Stimulated activated CD8-positive, alpha-beta memory T cell treated with anti-CD3 and anti-CD28 coated beads, Interleukin-7, amount 100 ng/mL, for 1 hour (primary cell): ENCODE measurements around the gene ASCC1.

ENCODE experiments used
- DNase-seq, 2 donors: peaks; one replicate each; pipeline ENCODE4 v3.0.0-alpha.2; 2020; ENCODE audit warnings: low read depth in 2 of 2

ASCC1 gene

DNA sequence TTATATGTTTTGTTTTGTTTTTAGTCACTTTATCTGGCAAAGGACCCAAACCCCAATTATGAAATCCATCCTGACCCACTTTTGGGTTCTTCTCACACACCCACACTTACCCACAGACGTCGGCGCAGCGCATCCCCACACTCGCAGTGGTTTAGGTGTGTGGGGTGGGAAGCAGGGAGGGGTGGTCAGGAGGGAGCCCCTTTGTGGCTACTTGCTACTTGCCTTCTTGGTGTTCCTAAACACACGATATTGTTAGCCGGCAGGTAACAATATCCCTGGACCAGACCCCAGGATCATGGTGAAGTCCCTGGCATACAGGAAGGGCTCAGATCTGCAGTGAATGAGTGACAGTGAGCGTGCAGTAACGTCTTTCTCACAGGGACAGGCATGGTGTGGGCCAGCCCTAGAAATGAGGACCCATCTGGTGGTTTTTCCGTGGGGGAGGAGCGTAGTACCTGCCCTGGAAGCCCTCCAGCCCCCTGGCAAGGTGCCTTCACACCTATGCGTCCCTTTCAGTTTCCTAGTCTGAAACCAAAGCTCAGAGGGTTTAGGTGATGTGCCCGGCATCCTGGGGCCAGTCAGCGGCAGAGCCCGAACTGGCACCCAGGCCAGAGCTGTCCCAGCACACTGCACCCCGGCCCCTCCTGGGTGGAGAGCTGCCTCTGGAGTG, 132.2 kb downstream of the ASCC1 start:
- DNase-seq, result no peak

DNA sequence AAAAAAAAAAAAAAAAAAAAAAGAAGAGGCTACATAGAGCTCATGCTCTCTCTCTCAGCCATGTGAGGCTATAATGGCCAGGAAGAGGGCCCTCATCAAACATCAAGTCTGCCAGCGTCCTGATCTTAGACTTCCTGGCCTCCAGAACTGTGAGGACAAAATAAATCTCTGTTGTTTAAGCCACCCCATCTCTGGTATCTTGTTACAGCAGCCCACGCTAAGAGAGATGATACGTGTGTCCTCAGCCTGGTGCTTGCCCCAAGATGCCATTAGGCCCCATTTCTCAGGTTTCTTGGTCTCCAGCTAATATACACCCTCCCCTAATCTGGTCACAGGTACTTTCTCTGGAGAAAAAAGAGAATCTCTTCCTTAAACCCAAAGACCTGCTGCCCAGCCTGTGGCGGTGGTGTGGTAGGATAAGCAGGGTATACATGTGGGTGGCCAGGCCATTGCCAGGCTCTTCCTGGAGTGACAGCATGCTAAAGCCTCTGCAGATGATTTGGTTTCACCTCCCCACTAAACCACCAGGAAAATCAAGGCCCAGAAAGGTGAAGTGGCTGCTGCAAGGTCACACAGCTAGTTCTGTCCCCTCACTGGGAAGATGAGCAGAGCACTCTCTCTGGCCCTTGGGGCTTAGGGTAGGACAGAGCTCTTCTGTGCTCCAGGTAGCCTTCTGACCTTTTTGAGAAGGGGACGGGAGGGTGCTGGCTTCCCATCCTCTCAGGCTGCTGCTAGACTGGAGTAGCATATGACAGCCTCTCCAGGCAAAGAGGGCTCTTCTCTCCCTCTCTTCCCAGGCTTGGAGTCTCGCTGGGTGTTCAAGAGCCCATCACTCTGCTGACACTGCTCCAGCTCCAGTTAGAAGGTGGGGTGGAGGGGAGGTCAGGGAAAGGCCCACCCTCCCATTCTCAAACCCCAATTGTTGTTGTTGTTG, 133.0 kb downstream of the ASCC1 start:
- DNase-seq, result no peak

DNA sequence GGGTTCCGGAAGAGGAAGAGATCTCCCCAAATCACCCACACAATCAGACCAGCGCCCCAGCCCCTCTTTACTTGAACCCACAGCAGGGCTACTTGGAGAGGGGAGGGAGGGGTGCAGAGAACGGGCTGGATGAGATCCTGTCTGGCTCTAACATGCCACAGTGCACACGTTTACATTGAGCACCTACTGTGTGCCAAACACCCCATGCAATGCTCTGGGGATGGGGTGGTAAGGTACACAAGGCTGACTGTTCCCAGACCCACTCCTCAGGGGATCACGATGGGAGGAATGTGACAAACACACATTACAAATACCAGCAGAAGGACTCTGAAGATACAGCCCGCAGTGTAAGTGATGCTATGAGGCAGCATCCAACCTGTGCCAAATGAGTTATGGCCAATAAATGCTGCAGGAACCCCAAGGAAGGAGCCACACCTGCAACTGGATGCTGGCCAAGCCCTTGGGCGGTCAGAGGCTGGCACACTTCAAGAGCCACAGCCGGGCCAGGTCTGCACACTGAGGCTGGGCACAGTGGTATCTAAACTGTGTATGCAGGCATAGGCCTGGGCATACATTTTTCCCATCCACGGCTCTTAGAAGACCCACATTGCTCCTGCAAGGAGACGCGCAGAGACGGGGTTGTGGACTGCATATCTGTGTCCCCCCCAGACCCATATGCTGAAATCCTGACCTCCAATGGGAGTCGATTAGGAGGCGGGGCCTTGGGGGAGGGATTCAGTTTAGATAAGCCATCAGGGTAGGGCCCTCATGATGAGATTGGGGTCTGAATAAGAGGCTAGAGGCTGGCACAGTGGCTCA, 134.1 kb downstream of the ASCC1 start:
- no peak for DNase-seq

DNA sequence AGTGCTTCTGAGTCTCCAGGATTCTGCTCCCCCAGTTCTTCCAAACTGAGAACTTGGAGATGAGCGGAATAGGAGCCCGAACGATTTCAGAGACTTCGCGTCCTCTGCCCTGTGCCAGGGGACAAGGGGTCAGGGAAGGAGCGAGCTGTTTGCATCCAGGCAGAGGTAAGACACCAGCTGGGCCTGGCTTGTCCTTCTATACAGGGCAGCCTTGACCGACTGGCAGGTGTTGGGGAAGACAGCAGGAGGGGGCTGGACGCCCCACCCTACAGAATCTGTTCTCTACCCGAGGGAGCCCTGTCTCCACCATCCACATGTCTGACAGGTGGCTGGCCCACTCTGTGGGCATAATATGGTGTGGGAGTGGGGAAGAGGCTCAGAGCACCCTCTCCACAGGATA, 134.9 kb downstream of the ASCC1 start:
- no peak for DNase-seq

DNA sequence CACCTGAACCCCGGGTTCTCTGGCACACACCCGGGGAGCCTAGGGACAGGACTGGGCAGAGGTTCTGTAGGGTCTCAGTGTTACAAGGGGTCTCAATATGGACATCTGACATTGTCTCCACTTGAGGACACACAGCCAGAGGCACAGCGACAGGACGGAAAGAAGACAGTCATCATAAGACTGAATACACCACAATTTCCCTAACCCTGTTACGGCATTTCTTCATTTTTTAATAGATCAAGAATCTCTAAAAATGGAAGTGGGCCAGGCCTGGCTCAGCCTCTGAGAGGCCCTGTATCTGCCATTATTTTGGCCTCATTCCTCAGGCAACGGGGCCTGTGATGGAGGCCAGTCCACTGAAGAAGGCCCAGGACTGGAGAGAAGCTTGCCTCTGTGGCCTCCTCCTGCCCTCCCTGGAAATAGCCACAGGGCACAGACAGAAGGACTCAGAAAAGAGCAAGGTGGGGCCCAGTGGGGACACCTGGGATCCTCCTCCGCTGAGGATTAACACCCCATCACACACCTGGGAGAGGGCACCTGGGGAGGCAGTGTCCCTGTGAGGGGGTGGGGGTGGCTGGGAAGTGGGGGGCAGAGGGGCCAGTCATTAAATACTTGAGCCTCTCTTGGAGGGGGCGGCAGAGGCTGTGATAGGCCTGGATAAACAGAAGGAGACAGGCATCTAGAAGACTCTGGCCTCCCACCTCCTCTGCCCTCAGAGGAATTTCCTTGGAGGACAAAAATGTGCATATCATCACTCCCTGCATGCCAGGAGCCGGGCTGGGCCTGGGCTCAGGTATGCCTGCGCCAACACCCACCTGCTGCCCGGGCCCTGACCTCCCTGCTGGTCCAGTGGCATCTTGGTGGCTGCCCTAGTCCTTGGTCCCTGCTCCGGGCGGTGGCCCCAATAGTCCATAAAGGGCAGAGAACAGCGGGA, 135.8 kb downstream of the ASCC1 start:
- DNase-seq, result no peak

DNA sequence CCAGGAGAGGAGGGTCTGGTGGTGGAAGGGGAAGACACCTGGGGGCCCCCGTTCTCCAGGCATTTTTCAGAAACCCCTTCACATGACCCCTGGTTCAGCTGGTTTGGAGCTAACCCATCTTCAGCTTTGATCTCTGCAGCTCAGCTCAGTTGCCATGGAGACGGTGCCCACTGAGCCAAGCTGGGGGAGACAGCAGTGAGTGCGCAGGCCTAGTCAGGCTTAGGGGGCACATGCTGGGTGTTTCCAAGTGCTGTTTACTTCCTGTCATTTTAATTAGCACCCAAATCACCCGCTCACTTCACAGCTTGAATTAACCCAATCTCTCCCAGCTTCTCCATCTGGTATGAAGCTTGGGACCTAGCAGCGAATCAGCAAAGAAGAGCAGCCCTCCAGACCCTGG, 136.7 kb downstream of the ASCC1 start:
- peak; percentile 53 to 58 for DNase-seq

DNA sequence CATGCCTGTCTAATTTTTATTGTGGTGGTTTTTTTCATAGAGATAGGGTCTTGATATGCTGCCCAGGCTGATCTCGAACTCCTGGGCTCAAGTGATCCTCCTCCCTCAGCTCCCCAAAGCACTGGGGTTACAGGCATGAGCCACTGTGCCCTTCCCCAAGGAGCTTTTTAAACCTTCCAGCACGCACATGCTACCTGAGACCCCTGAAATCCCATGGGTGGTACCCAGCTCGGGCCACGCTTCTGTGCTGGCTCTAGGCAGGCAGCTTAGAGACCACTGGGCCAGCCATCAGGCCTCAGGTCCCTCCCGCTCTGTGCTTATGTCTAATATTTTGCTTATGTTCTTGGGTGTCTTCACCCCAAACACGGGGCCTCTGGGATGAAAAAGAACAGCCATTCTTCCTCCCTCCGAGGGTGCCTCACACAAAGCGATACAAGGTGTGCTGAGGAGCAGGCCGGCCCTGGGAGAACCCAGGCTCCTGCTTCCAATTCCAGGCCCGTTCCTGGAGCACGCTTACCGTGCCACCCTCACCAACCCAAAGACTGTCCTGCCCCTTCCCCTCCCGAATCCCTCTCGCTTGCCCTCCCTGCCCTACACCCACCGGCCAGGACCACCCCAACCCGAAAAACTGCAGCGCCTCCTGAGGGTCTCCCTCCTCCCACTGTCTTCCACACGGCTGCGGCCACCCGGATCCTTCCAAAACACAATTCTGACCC, 138.6 kb downstream of the ASCC1 start:
- DNase-seq, result no peak

DNA sequence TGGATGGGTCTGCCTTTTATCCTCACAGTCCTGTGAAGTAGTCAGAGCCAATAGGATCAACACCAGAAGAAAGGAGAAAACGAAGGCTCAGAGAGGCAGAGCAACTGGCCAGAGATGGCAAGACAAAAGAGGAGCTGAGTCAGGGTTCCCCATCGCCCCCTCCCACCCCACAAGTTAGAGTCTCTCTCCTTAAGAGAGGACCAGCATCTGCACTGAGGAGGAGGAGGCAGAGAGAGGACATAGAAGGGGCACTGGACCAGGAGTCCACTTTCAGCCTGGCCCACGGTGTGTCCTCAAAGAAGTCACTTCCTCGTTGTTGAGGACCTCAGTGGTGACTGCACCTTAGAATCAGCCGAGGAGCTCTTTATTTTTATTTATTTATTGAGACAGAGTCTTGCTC, 139.3 kb downstream of the ASCC1 start:
- no peak for DNase-seq

DNA sequence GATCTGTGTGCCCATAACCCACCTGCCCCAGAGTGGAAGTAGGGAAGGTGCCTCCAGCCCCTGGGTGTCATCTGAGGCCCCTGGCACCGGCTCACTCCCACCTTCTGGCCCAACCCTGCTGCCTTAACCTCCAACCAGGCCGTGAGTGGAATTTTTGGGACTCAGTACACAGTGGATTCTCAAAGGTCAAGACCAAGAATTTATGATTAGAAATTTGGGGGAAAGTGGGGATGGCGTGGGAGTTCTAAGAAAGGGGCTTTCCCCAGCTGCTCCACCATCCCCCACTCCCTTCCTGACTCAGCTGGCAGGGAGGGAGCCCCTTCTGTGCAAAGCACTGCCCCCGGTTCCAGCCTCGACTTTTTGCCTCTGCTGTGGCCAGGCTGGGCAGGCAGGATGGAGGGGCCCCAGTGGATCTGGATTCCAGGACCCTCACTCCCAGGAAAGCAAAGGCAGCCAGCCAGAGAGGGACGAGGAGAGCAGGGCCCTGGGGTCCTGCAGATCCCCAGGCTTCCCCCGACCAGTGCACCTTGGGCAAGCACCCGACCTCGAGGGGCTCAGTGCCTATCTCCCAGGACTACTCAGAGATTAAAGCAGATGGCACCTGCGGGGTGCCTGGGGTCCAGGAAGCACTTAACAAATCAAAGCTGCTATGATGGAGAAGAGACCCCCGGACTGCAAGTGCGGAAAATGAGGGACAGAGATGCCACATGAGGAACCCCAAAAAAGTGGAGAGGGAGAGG, 140.5 kb downstream of the ASCC1 start:
- no peak for DNase-seq

DNA sequence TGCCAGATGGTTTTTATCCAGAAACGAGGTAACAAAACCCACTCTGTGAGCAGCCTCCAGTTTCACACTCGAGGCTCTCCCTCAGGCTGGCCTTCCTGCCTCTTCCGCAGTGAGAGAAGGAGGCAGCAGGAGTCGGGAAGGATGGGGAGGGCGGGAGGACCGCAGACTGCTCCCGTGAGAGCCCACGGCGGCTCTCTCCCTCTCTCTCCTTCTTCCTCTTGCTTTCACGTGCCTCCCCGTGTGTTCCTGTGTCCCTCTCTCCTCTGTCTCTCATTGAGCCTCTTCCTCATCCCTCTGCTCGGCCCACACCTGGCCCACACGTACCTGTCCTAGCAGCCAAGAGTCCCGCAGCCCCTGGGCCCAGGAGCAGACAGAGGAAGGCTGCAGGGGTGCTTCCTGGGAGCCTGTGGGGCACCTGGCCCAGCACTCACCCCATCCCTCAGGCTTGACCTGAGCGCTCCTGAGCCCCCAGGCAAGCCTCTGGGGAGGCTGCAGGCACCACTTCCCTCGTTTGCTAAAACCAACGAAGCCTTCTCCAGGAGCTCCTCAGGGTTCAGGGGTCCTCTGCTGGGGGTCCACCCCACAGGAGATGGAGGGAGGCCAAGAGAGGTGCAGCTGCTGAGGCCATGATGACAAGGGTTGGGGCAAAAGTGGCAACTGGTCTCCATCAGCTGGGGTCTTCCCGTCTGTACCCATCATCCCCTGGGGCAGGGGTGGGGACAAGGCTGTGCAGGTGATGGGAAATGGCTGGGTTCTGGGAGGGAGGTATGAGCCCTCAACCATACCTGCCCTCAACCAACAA, 141.3 kb downstream of the ASCC1 start:
- no peak for DNase-seq

DNA sequence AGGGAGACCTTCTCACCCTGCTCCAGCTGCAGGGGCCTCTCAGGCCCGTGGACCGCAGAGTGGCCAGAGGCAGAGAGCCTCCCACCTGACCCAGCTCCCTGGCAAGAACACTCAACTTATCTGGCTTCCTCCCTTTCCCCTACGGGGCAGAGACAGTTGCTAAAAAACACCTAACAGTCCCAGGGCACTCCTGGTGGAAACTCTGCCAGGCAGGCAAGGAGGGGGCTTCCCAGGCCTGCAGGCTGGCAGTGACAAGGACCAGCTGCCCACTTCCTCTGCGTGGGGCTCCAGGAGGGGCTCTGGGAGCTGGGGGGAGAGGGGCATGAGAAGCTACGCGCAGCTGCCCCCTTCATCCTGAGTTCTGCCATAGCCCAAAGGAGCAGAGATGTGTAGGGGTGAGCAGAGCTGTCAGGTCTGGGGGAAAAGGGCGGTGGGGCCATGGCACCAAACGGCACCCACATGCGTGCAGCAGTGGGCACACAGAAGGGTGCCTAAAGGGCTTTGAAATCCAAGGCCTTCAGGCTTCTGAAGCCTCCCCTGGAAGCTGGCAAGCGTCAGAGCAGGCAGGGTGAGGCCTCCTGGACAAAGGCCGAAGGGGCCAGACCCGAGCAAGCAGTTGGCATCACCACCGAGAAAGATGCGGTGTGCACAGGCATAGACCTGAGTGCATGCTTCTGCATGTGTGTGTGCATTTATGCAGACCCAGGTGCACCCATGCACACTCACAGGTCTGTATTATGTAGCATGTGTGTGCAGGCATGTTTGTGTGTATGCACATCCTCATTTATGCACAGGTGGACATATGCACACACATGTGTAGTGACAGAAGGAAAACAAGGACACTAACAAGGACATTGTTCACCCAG, 142.1 kb downstream of the ASCC1 start:
- no peak for DNase-seq

DNA sequence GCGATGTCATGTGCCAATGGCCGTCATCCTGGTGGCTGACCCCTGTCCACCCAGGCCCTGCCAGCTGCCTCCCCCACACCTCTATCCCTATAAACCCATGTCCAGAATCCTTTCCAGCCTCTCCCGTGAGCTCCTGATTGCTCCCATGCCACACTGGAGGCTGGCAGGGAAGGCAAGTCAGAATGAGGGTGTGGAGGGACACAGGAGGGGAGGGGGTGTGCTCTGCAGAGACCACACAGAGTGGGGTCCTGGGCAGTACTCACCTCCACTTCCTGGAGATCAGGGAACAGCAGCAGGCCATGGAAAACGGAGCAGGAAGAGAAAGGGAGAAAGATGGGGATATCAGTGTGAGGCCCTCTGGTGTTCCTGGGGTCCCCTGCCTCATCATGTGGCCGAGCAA, 143.4 kb downstream of the ASCC1 start:
- DNase-seq, result no peak

DNA sequence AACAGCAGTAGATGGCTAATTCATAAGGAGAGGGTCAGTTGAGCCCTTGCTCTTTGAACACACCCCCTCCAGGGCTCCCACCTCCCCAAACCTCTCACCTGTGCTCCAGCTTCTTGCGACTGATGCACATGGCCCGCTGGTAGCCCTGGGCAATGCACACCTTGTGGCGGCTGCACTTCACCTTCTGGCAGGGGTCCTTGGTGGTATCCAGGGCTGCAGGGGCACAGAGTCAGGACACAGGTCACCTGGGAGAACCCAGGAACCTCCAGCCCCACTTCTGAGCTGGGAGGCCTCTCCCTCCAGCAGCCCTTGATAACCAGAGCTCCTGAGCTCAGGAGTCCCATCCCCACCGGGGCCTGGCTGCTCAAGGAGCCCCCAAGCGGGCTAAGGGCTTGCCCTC, 144.0 kb downstream of the ASCC1 start:
- no peak for DNase-seq

DNA sequence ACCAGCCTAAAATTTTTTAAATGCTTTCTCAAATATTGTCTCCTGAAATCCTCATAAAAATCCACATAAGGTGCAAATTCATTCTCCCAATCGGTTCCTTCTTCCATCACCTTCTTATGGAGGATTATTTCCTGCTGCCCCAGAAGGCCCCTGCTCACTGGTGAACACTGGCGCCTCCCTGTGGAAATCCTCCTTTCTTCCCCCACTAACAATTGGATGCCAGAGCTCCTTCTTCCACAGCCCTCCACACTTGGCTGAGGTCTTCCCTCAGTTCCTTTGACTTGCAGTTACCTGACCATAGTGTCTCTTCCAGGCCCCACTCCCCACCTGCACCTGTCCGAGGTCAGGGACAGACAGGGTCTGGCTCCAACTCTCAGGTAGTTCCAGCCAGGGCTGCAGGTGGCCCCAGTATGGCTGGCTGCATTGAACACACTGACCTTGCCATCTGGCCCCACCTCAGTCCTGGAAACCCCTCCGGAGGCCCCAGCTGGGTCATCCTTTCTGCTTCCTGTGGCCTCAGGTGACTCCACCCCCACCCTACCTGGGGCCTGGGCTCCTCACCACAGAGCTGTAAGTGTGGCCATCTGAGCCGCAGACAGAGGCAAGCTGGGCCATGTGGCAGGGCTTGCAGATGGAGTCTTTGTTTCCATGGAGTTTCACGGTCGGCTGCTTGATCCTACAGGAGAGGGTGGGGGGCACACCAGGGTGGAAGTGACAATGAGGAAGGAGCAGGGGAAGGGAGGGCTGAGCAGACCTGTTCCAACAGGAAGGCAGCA, 146.1 kb downstream of the ASCC1 start:
- no peak for DNase-seq

DNA sequence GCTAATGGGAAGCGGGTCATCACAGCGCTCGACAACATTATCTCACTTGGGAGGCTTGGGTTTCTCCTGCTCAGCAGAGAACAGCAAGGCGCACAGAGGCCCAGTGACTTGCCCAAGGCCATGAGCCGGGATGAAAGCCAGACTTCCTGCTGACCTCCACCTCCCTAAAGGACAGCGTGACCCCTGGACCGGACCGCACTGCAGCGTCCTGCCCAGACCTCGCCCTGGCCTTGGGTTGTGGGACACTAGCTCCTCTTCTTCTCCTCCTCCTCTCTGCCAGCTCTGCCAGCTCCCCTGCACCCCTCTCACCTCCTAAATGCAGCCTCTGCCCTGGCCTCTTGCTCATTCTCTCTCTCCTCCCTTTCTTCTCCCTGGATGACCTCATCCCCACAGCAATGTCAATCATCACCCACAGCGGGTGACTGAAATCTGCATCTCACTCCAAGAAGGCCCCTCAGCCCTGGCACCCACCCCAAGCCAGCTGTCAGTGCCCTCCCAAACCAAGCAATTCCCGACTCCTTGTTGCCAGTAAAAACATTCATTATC, 147.1 kb downstream of the ASCC1 start:
- no peak for DNase-seq

DNA sequence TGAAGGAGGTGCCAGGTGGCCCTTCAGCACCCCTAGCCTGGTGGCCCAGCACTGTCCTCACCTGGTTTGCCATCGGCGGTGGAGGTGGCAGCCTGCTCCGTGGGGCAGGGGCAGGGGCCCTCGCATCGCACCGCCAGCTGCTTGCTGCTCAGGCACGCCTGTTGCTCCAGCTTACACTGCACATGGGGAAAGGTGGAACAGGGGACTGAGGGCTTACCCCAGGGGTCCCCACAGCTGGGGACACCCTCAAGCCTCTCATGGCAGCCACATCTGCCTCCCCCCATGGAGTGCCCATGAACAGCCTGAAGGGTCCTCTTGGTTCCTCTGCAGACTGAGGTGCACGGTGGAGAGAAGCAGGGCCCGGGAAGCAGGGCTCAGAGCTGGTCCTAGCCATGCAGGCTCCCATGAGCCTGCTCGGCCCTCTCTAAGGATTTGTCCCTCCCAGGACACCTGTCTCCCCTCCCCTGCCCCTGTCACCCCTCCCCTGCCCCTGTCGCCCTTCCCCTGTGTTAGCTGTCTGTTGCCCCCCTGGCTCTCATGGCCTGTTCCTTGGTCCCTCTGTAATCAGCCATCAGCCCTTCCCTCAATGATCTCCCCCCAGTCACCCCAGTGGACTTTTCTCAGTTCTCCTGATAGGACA, 147.8 kb downstream of the ASCC1 start:
- DNase-seq, result no peak
